ENCODE measurements around the gene COA7. TPM values are rescaled to one million over a fixed set of nuclear protein-coding genes. Genes with fewer than 3 reads are reported as not detected.

COA7 gene
- polyA plus RNA-seq, 1 of the 3 experiments (the other 2 are of a cell fraction), result 9.0 TPM

GRCh38 chr1:52679048-52679447 is 19.1 kb downstream of the COA7 start:
- H3K27me3 ChIP-seq (ENCODE audit: insufficient read depth), result no peaks in the 10 kb centered on the region
- DNase-seq, result no peak
- no peaks in the 10 kb centered on the region for H3K9me3 ChIP-seq
- no peak overlapping the region for H3K4me2 ChIP-seq
- ChIA-PET POLR2A (no interaction called here), CTCF (no interaction called here)
- TF ChIP-seq SMC3 (IDR thresholded peaks at IDR 0.05; ENCODE audit: low read depth, low read length) (no peak), TCF12 (IDR thresholded peaks at IDR 0.05) (no peak), IRF3 (IDR thresholded peaks at IDR 0.05; ENCODE audit: low read depth, low read length) (no peak), MEF2A (IDR thresholded peaks at IDR 0.05; ENCODE audit: borderline replicate concordance, low read depth) (no peak), MXI1 (IDR thresholded peaks at IDR 0.05; ENCODE audit: low read depth, low read length) (no peak), FOSL2 (IDR thresholded peaks at IDR 0.05; ENCODE audit: borderline replicate concordance, low read depth) (no peak), RAD21 (IDR thresholded peaks at IDR 0.05; ENCODE audit: low read length) (no peak), MAX (IDR thresholded peaks at IDR 0.05; ENCODE audit: low read depth) (no peak), CHD2 (IDR thresholded peaks at IDR 0.05; ENCODE audit: low read length, partially characterized antibody) (no peak), SIN3A (IDR thresholded peaks at IDR 0.05; ENCODE audit: borderline replicate concordance, low read depth, low read length) (no peak), GABPA (IDR thresholded peaks at IDR 0.05; ENCODE audit: low read depth) (no peak), POLR2AphosphoS5 (IDR thresholded peaks at IDR 0.05; ENCODE audit: low read depth, low read length) (no peak)
- no peak overlapping the region for H3K4me3 ChIP-seq (ENCODE audit: low read depth in 2 of 2, low read length in 1 of 2)
- H3K27ac ChIP-seq (ENCODE audit: low read depth in 2 of 2, low read length in 1 of 2), result no peak overlapping the region
- H3K9ac ChIP-seq, result no peak overlapping the region
- H3F3A ChIP-seq (replicated peaks; ENCODE audit: insufficient read depth), result no peaks in the 10 kb centered on the region
- H3K36me3 ChIP-seq (replicated peaks in 1 of 2; ENCODE audit: control insufficient read depth in 1 of 2, insufficient read depth in 2 of 2, low read length in 1 of 2), result no peaks in the 10 kb centered on the region
- H3K4me1 ChIP-seq (ENCODE audit: control insufficient read depth in 1 of 2, insufficient read depth in 2 of 2, low read depth in 1 of 2, low read length in 1 of 2), result peaks cover 3 to 4% of the 10 kb centered on the region in 2 experiments; a peak in 1 of 4 replicates
- no peaks in the 10 kb centered on the region for H3K79me2 ChIP-seq (ENCODE audit: insufficient read depth)
- H3K9me2 ChIP-seq, result no peaks in the 10 kb centered on the region
- no peaks in the 10 kb centered on the region for H4K20me1 ChIP-seq (ENCODE audit: insufficient read depth)
- H2AFZ ChIP-seq (ENCODE audit: low read depth), result no peak overlapping the region
- 100% methylated on average over 1 of the region's 1 CpG for WGBS (ENCODE audit: low lambda C conversion rate)

- H3K27me3 ChIP-seq (ENCODE audit: insufficient read depth), result no peaks in the 10 kb centered on the region
- H3K4me2 ChIP-seq, result no peak overlapping the region
- no peaks in the 10 kb centered on the region for H4K20me1 ChIP-seq (ENCODE audit: insufficient read depth)
- peak overlapping the region in 1 of 2 experiments; percentile 45; a peak in 1 of 4 replicates for H3K27ac ChIP-seq (ENCODE audit: low read depth in 2 of 2, low read length in 1 of 2)
- ChIA-PET POLR2A (no interaction called here), CTCF (interaction anchor here (2.8 kb wide), 1 partner anchor 9 kb away, joined by 9 read pairs; no protein-coding TSS in a partner anchor)
- 68% methylated on average over 6 of the region's 6 CpGs for WGBS (ENCODE audit: low lambda C conversion rate)
- TF ChIP-seq GATA2 (CRISPR knock-in tag; IDR thresholded peaks at IDR 0.05) (peak; percentile 4; the same call in 1 of the 2 replicates), TCF12 (IDR thresholded peaks at IDR 0.05) (no peak)
- H3K9me2 ChIP-seq, result no peaks in the 10 kb centered on the region
- no peak overlapping the region for H2AFZ ChIP-seq (ENCODE audit: low read depth)
- H3K36me3 ChIP-seq (replicated peaks in 1 of 2; ENCODE audit: control insufficient read depth in 1 of 2, insufficient read depth in 2 of 2, low read length in 1 of 2), result no peaks in the 10 kb centered on the region
- H3K4me3 ChIP-seq (ENCODE audit: low read depth in 2 of 2, low read length in 1 of 2), result no peak overlapping the region
- H3K9ac ChIP-seq, result no peak overlapping the region
- peaks cover 4 to 7% of the 10 kb centered on the region in 2 experiments; a peak in 1 of 4 replicates for H3K4me1 ChIP-seq (ENCODE audit: control insufficient read depth in 1 of 2, insufficient read depth in 2 of 2, low read depth in 1 of 2, low read length in 1 of 2)
- H3K9me3 ChIP-seq, result no peaks in the 10 kb centered on the region
- DNase-seq, result no peak
- no peaks in the 10 kb centered on the region for H3K79me2 ChIP-seq (ENCODE audit: insufficient read depth)
- H3F3A ChIP-seq (replicated peaks; ENCODE audit: insufficient read depth), result no peaks in the 10 kb centered on the region
These were observed 20.9 kb downstream of the COA7 start for GRCh38 chr1:52677076-52677806.
